ENCODE results near the gene ST6GALNAC2. TPM values are rescaled to one million over a fixed set of nuclear protein-coding genes. Genes with fewer than 3 reads are reported as not detected.
A peak's percentile ranks its signal among the peaks of the same experiment; 100 is the strongest.
"Not testable (repeated sequence)": the region's sequence is repeated elsewhere in the genome, so short reads cannot be mapped to it uniquely, and the experiment has no call there.

Gene ST6GALNAC2
- total RNA-seq, 1 experiment from 2014 or later, result 14.3 TPM

DNA sequence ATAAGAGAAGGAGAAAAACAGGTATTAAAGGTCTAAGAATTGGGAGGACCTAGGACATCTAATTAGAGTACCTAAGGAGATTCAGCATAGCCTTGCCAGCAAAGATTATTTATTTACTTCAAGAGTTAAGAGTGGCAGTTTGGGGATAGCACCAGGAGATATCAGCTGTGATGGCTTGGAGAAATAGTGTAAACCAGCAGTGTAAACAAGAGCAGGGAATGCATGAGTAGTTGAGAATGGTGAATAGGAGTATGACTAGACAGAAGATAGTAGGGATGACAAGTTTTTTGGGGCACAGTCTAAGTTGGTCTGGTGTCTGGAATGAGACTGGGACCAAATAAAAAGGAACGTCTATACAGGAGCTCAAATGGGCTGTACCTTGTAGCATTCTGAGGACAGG, 21.0 kb upstream of the ST6GALNAC2 start:
- DNase-seq (ENCODE audit: low spot score); in situ Hi-C loops (cut with HindIII; ENCODE audit: low sequenced_read_pairs): not testable (repeated sequence)

DNA sequence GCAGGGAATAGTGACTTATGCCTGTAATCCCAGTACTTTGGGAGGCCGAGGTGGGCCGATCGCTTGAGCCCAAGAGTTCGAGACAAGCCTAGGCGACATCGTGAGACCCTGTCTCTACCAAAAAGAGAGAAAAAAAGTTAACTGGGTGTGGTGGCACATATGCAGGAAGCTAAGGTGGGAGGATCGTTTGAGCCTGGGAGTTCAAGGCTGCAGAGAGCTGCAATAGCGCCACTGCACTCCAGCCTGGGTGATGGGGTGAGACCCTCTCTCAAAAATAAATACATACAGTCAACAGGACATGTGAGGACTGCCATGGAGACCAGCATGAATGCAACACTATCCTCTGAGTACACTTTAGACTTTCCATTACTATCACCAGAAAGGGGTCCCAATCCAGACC, 15.4 kb upstream of the ST6GALNAC2 start:
- DNase-seq (ENCODE audit: low spot score), result no peak
- in situ Hi-C loops (cut with HindIII; ENCODE audit: low sequenced_read_pairs), result no loop called here

DNA sequence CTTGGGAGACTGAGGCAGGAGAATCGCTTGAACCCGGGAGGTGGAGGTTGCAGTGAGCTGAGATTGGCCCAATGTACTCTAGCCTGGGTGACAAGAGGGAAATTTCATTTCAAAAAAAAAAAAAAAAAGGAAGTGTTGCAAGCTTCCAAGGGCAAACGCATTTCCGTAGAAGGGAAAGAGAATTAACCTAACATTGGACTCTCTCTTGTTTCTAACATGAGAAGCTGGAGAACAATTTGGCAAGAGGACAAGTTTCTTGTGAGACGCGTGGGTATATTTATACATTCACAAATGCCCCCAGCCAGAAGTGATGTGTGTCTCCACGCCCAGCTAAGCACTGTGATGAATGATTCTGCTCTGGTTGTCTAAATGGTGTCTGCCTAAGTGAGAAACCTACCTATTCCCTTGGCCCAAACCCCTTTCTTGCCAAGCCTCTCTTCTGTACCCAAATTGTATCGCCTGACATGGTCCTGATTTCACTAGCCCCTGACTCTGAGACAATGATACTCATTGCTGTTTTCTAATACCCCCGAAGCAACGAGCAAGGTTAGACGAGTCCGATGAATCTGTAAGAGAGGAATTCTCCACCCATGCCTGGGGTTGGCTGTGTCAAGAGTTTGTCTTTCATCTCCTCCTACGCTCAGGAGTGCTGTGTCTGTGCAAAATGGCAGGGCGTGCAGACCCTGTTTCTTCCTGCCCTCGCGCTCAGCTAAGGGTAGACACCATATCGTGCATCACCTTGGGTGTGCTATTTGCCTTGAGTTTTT, 14.2 kb upstream of the ST6GALNAC2 start:
- in situ Hi-C loops (cut with HindIII; ENCODE audit: low sequenced_read_pairs), result no loop called here
- DNase-seq (ENCODE audit: low spot score), result no peak

DNA sequence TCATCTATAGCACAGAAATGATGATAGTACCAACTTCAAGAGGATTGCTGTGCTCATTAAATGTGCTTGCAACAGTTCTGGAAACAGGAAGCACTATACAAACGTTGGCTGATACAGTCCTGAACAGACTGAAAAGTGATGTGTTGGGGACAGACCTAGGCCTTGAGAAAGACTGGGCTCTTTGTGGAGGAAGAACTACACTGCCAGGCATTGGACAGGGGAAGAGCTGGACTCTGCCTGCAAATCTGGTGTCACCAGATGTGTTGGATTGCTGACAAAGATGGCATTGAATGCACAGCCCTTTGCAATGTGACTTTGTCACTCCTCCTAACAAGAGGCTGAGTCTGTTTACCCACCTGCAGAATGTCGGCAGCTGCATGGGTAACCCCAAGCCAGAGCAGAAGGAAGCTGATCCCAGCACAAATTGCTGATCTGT, 12.4 kb upstream of the ST6GALNAC2 start:
- DNase-seq (ENCODE audit: low spot score), result no peak
- in situ Hi-C loops (cut with HindIII; ENCODE audit: low sequenced_read_pairs), result no loop called here

DNA sequence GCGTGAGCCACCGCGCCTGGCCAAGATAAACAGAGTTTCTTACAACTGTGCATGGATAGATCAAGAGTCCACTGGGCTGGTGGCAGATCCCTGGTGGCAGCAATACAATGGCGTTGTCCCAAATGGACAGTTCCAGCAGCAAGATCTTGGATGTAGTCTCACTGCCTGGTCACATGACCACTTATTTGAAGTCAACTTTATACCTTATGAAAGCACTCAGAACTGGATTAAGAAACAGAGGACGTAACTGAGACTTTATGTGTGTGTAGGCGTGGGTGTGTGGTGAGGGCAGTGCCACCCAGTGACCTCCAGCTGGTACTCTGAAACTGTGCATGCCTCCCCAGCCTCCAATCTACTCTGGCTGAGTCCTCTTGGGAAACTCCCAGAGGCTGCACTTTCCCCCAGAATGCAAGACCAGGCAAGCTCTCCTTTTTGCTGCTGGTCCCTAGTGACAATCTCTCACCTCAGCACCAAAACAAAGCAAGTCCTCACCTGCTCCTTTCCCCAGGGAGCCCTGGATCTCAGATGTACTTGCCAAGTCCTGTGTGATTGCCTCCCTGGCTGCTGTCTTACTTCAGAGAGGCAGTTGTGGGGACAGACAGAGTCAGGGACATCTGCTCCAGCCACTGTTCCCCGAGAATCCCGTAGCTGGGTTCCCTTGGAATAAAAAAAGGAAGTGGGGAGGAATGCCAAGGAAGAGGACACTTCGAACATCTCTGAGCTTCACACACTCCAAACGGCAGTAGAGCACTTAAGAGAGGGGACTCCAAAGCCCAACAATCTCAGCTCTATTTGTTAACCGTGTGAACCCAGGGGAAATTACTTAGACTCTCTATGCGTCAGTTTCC, 11.7 kb upstream of the ST6GALNAC2 start:
- DNase-seq (ENCODE audit: low spot score), result no peak
- in situ Hi-C loops (cut with HindIII; ENCODE audit: low sequenced_read_pairs), result no loop called here

DNA sequence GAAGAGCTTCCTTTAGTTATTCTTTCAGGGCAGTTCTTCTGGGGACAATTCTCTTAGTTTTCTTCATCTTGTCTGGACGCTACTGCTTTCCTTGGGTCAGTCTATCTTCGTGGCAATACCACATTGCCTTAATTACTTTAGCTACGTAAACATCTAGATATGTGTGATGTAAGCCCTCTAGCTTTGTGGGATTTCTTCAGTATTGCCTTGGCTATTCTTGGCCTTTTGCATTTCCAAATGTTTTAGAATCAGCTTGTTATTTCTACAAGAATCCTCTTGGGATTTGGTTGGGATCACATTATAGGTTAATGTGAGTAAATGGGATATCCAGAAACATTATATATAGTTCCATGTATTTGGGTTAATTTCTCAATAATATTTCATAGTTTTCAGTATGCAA, 9.0 kb upstream of the ST6GALNAC2 start:
- in situ Hi-C loops (cut with HindIII; ENCODE audit: low sequenced_read_pairs), result no loop called here
- DNase-seq (ENCODE audit: low spot score), result no peak

DNA sequence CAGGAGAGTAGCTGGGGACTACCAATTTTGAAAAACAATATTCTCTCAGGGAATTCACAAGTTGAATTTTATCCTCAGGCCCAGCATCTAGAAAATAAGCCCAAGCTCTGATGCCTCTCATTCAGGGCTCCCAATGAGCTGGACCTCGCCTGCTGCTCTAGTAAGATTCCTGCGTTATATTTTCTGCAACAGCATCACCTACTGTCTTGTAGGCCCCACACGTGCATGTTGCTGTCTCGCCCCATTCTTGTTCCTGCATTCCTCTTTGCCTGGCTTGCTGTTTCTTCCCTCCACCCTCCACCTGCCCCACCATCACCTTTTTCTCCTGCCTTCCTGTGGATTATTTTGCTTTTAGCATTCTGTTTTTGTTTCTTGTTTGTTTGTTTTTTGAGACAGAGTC, 8.3 kb upstream of the ST6GALNAC2 start:
- in situ Hi-C loops (cut with HindIII; ENCODE audit: low sequenced_read_pairs), result no loop called here
- no peak for DNase-seq (ENCODE audit: low spot score)

DNA sequence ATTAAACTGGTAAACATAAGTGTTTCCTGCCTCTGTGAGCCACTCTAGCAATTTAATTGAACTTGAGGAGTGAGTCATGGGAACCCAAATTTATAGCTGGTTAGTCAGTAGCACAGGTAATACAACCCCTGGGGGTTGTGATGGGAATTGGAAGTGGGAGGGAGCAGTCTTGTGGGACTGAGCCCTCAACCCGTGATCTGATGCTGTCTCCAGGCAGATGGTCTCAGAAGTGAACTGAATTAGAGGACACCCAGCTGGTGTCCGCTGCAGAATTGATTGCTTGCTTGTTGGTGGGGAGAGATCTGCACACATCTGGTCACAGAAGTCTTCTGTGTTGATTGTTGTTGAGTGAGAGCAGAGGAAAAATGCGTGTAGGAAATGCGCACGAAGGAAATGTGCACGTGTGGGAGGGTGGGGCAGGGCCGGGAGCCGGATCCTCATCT, 7.7 kb upstream of the ST6GALNAC2 start:
- in situ Hi-C loops (cut with HindIII; ENCODE audit: low sequenced_read_pairs), result no loop called here
- no peak for DNase-seq (ENCODE audit: low spot score)

DNA sequence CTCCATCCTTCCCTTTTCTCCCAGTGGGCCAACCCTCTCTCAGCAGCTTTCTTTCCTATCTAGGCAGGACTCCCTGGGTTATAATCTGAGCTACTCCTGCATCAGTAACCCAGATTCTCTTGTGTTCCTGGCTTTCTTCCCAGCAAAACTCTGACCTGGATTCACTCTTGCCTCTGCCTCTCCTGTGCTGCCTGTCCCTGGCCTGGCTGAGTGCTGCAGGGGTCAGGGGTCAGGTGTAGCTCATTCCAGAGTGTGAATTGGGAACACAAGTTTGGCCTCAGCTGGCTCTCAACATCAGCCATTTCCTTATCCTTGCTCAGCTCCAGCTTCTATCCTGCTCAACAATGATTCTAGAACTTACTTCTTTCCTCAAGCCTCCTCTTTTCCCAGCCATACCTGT, 2.5 kb upstream of the ST6GALNAC2 start:
- in situ Hi-C loops (cut with HindIII; ENCODE audit: low sequenced_read_pairs), result no loop called here
- peak; percentile 46 for DNase-seq (ENCODE audit: low spot score)

DNA sequence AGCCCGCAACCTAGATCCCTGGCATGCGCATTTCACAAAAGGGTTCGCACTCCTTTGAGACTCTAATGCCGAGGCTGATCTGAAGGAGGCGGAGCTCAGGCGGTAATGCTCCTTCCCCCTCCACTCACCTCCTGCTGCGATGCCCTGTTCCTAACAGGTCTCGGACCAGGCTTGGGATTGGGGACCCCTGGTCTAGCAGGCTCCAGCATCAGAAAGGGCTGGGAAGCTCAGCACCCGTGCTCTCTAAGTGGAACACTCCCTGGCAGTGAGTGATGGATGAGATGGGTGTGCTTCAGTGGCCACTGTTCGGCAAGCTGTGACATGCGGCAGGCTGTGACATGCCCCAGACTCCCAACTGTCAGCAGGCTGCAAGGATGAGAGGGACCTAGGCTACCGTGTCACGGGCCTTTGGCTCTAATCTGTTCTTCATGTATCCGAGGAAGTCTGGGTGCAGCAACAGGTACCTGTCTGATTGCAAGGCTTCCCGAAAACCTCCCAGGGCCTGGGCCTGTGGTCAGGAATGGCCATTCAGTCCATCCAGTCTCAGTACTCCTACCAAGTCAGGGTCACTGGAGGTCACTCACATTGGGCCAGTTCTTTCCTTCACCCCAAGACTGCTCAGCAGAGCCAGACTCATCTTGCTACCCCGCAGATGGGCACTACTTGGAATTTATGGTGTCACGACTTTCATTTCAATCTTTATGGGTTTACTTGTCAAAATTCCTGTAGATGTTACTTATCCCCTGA, 1.3 kb upstream of the ST6GALNAC2 start:
- in situ Hi-C loops (cut with HindIII; ENCODE audit: low sequenced_read_pairs), result no loop called here
- DNase-seq (ENCODE audit: low spot score), result no peak

DNA sequence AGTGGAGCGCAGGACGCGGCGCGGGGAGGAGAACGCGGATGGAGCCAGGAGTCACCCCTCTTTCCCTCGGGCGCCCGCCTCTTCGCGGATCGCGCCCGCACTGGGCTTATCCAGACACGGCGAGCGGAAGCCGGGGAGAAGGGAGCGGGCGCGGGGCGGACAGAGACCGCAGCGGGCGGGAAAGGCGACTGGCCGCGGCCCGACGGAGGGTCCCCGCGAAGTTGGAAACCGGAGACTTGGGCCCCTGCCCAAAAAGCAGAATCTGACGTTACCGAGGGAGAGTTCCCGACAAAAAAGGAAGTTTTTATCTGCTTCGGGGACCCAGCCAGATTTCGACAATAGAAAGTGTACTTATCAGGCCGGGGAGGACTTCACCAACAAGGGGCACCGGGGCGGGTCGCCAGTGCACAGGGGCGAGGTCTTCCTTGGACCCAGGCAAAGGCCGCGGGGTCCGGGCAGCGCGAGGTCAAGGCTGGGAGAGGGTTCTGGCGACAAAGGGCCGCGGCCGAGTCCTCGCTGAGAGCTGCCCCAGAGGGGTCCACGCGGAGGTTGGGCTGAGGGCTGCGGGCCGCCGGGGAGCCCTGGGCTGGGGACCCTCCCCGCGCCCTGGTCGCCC, 519 bp downstream of the ST6GALNAC2 start:
- DNase-seq (ENCODE audit: low spot score), result no peak
- in situ Hi-C loops (cut with HindIII; ENCODE audit: low sequenced_read_pairs), result no loop called here

DNA sequence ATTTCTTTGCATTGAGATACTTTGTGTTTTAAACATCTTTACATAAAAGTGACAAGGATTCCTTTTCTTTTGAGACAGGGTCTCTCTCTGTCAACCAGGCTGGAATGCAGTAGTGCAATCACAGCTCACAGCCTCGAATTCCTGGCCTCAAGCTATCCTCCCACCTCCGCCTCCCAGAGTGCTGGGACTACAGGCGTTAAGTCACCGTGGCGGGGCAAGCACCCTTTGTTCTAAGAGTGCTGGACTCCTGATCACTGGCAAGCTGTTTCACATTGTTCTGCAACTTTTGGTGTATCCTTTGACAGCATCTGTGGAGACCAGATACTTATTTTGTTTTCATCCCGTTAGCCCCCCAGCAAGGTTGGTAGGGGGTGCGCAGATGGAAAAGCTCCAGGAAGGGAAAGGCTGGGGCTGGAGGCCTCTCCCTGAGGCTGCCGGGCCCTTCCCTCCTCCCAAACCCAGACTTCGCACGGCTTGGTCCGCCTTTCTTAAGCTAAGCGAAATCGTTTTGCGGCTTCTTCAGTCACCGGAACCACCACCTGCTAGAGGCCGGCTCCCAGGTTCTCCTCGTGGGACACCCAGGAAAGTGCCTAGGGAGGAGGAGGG, 1.1 kb downstream of the ST6GALNAC2 start:
- in situ Hi-C loops (cut with HindIII; ENCODE audit: low sequenced_read_pairs), result no loop called here
- DNase-seq (ENCODE audit: low spot score), result no peak

DNA sequence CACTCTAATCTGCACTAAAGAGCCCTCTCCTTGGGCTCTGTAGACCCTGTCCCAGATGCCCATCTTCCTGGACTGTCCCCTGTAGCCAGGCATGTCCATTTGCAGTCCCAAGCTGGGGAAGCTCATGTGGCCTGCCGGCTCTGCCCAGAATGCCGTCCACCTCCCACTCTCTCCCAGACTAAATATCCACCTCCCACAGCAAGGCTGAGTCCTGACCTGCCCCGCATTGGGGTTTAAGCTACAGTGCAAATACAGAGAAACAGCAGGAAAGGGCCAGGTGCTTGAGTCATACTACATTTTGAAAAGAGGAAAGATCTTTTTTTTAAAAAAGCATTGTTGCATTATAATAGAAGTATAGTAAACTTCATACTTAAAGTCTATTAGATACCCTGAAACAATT, 3.0 kb downstream of the ST6GALNAC2 start:
- in situ Hi-C loops (cut with HindIII; ENCODE audit: low sequenced_read_pairs), result no loop called here
- no peak for DNase-seq (ENCODE audit: low spot score)

DNA sequence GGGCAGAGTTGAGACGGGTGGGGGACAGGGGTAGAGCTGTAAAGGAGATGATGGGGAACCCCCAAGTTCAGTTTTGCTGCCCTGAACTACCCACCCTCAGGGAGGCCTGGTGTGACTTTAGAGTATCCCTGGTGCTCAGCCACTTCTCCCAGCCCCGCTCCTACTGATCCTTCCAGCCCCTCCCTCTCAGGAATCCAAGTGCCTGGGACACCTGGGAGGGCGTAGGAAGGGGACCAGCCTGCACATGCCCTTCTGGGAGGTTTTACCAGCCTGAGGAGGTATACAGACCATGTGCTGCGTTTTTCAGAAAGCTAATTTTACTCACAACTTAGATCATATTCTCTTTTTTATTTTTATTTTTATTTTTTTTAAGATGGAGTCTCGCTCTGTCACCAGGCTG, 4.1 kb downstream of the ST6GALNAC2 start:
- no peak for DNase-seq (ENCODE audit: low spot score)
- in situ Hi-C loops (cut with HindIII; ENCODE audit: low sequenced_read_pairs), result no loop called here

DNA sequence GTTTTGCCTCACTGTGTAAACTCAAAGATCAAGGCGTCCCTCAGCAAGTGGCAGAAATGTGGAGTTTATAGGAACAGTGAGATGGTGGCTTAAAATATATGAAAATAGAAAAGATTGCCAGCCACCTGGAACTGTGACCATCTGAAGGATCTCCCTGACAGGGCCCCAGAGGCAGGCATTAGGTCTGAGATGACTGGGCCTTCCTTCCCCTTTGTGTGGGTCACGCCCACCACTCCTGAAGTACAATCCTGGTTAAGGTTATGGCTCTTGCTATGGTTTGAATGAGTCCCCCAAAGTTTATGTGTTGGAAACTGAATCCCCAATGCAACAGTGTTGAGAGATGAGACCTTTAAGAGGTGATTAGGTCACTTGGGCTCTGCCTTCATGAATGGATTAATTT, 6.4 kb downstream of the ST6GALNAC2 start:
- no peak for DNase-seq (ENCODE audit: low spot score)
- in situ Hi-C loops (cut with HindIII; ENCODE audit: low sequenced_read_pairs), result no loop called here

DNA sequence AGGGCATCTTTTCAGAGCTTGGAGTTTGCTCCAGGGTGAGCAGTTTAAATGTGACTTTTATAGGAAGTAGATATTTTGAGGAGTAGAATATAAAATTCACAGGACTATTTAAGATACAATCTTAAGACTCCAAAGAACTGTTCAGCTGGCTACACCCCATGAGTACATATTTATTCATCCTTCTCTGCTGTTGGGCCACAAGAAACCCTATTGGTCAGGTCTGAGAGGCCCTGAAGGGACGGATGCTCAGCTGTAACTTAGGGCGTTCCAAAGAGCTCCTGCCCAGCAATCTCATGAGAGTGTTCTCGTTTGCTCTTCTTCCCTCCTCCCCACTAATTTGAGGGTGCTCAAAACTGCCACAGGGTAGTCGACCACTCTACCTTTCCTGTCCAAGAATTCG, 7.3 kb downstream of the ST6GALNAC2 start:
- in situ Hi-C loops (cut with HindIII; ENCODE audit: low sequenced_read_pairs), result no loop called here
- no peak for DNase-seq (ENCODE audit: low spot score)

DNA sequence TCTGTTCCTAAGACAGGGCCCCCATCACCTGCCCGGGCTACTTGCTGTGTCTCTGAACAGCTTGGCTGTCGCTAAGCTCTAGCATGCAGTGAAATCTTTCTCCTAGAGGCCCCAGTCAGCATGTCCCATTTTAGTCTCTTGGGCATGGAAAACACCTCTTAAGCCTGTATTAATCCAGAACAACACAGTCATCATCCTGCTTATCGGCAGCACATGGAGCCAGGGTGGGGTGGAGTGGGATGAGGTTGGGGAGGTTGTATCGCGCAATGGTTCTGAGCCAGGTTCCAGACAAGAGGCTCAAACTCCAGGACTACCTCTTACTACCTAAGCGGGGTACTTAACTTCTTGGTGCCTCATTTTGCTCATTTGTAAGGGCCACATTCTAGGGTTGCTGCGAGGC, 7.8 kb downstream of the ST6GALNAC2 start:
- in situ Hi-C loops (cut with HindIII; ENCODE audit: low sequenced_read_pairs), result no loop called here
- DNase-seq (ENCODE audit: low spot score), result no peak

DNA sequence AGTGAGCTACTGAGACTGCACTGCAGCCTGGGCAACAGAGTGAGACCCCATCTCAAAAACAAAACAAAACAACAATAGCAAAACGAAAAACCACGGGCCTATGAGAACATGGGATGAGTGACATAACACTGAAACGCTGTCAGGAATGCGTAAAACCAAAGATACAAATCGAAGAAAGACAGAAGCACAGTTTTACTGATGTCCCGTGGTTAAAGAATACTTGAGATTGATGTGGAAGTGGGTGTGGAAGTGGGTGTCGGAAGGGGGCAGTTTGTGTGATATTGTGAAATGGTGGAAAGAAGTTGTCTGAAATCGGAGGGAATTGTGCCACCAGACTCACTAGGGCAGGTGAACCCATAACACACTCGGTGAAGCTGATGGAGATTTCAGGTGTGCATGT, 9.5 kb downstream of the ST6GALNAC2 start:
- DNase-seq (ENCODE audit: low spot score), result no peak
- in situ Hi-C loops (cut with HindIII; ENCODE audit: low sequenced_read_pairs), result no loop called here

DNA sequence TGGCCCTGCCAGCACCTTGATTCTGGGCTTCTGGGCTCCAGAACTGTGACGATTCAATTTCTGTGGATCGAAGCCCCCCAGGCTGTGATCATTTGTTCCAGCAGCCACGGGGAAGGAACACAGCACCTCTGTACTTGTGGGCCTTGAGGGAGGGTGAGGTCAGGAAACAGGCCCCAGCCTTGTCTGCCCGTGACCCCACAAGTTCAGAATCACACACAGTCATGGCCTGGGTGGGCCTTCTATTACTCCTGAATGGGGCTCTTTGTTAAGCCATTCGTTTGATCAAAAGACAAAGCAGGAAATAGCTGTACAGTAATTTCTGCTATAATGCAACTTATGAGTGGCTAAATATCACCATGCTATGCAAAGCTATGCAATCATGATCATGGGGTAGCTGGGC, 10.1 kb downstream of the ST6GALNAC2 start:
- in situ Hi-C loops (cut with HindIII; ENCODE audit: low sequenced_read_pairs), result no loop called here

More for the DNA sequence above, 10.1 kb downstream of the ST6GALNAC2 start:
- no peak for DNase-seq (ENCODE audit: low spot score)

Measured in G401 (cell line).